Inferior parietal cortex (tissue), 1 donor: Measurements from ENCODE around the gene FGF3.
"Not testable (repeated sequence)": the region's sequence is repeated elsewhere in the genome, so short reads cannot be mapped to it uniquely, and the experiment has no call there.

Source experiments
- DNase-seq: peaks from one replicate; pipeline ENCODE4 v3.0.0-alpha.2; 2016; ENCODE audit errors: extremely low spot score

The FGF3 gene

GRCh38 chr11:69773626-69774353, 45.4 kb downstream of the FGF3 start:
- no peak for DNase-seq

GRCh38 chr11:69771466-69771865, 47.8 kb downstream of the FGF3 start:
- DNase-seq, result no peak

GRCh38 chr11:69770540-69770939, 48.7 kb downstream of the FGF3 start:
- DNase-seq, result no peak

DNA sequence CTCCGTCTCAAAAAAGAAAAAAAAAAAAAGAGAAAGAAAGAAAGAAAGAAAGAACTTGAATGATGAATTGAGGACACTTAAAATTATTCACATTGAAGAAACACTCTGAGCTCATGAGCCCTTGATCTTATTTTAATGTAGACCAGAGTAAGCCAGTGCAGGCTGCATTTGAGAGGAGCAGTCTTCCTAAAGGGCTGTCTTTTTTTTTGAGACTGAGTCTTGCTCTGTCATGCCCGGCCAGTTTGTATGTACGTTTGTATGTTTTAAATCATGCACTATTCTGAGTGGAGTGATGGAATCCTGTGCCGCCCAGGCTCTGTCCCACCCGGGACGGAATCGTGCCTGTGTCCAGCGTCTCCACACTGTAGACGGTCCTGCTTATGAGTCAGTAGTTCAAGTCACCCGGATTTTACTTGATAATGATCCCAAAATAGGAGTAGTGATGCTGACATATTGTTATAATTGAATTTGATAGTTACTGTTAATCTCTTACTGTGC, 53.7 kb downstream of the FGF3 start:
- DNase-seq, result no peak

DNA sequence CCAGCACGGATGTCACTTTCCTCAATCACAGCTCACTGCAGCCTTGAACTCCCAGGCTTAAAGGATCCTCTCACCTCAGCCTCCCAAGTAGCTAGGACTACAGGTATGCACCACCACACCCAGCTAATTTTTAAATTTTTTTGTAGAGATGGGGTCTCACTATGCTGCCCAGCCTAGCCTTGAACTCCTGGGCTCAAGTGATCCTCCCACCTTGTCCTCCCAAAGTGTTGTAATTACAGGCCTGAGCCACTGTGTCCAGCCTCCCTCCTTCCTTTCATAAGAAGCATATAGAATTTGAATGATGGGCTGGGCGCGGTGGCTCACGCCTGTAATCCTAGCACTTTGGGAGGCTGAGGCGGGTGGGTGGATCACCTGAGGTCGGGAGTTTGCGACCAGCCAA, 54.3 kb downstream of the FGF3 start:
- not testable (repeated sequence) for DNase-seq

GRCh38 chr11:69760319-69760718, 58.9 kb downstream of the FGF3 start:
- DNase-seq, result no peak
